Activated CD8-positive, alpha-beta memory T cell treated with anti-CD3 and anti-CD28 coated beads for 36 hours (primary cell): Measurements from ENCODE around the gene IZUMO1. TPM values are rescaled to one million over a fixed set of nuclear protein-coding genes. Genes with fewer than 3 reads are reported as not detected.
"Not testable (repeated sequence)": the region's sequence is repeated elsewhere in the genome, so short reads cannot be mapped to it uniquely, and the experiment has no call there.

Source experiments
- CTCF ChIA-PET: fragments of 350-600 bp; sonication (Branson Sonifier 250); formaldehyde crosslinking; loops from one replicate; lab custom pipeline; 2021; ENCODE audit warnings: antibody characterized with exemption; lab: Charles Lee
- POLR2A ChIA-PET: fragments of 350-600 bp; sonication (Branson Sonifier 250); formaldehyde crosslinking; loops from one replicate; lab custom pipeline; 2021; ENCODE audit warnings: antibody characterized with exemption; lab: Charles Lee
- total RNA-seq, 2 experiments: library from RNA; stranded (reverse); gene quantifications; one replicate each; pipeline ENCODE4 v1.2.3, GENCODE V29; 2021

IZUMO1 gene
- total RNA-seq, 2 experiments from 2014 or later, result not detected

GRCh38 chr19:48696353-48697010, 50.2 kb downstream of the IZUMO1 start:
- CTCF ChIA-PET, result interaction anchor here (0.7 to 1.3 kb wide), 4 partner anchors 16 to 38 kb away, joined by 3 to 5 read pairs (median 4); no protein-coding TSS in a partner anchor
- POLR2A ChIA-PET, result interaction anchor here (0.5 to 0.6 kb wide), 2 partner anchors 10 to 99 kb away, joined by 4 read pairs; no protein-coding TSS in a partner anchor

GRCh38 chr19:48695743-48696352, 50.9 kb downstream of the IZUMO1 start, which contains the start of gene FUT2:
Gene FUT2, plus strand, starts transcription at chr19:48695971. Its CDS starts 6,986 bp downstream, at chr19:48702957.
- ChIA-PET POLR2A (interaction anchor here (0.5 to 0.6 kb wide), 2 partner anchors 10 to 100 kb away, joined by 4 read pairs; no protein-coding TSS in a partner anchor), CTCF (interaction anchor here (0.7 to 1.3 kb wide), 4 partner anchors 17 to 37 kb away, joined by 3 to 5 read pairs (median 4); no protein-coding TSS in a partner anchor)

- CTCF ChIA-PET, result interaction anchor here (0.7 kb wide), 1 partner anchor 27 kb away, joined by 3 read pairs; no protein-coding TSS in a partner anchor
- POLR2A ChIA-PET, result not testable (repeated sequence)
These were observed 53.1 kb downstream of the IZUMO1 start for GRCh38 chr19:48693629-48694028.

Other genes starting within 250 kb of the IZUMO1 start
- gene LMTK3, start 235.1 kb downstream of the IZUMO1 start, total RNA-seq, result 1 to 10 TPM; 3.0 to 3.8 TPM
- not detected for gene SULT2B1, start 194.7 kb downstream of the IZUMO1 start, total RNA-seq
- not detected for gene SPACA4, start 140.2 kb downstream of the IZUMO1 start, total RNA-seq
- gene FAM83E, start 131.8 kb downstream of the IZUMO1 start, total RNA-seq, result 1 to 10 TPM; 4.6 to 5.7 TPM
- 1,000 to 10,000 TPM; 1,763 to 1,800 TPM for gene RPL18, start 127.7 kb downstream of the IZUMO1 start, total RNA-seq
- 10 to 100 TPM; 35.4 to 35.7 TPM for gene SPHK2, start 127.4 kb downstream of the IZUMO1 start, total RNA-seq
- gene DBP, start 109.5 kb downstream of the IZUMO1 start, total RNA-seq, result 1 to 10 TPM; 9.0 to 9.9 TPM
- 10 to 100 TPM; 11.2 to 11.3 TPM for gene CA11, start 100.7 kb downstream of the IZUMO1 start, total RNA-seq
- under 1 TPM; 0.06 to 0.19 TPM for gene NTN5, start 73.9 kb downstream of the IZUMO1 start, total RNA-seq
- gene FUT2, start 50.9 kb downstream of the IZUMO1 start, total RNA-seq, result not detected
- 1 to 10 TPM in 1 of 2 experiments, under 1 TPM in 1; 0.91 to 1.0 TPM for gene MAMSTR, start 27.2 kb downstream of the IZUMO1 start, total RNA-seq
- under 1 TPM; 0.19 to 0.63 TPM for gene RASIP1, start 6.3 kb downstream of the IZUMO1 start, total RNA-seq
- under 1 TPM; 0.06 to 0.17 TPM for gene FUT1, start 5.7 kb upstream of the IZUMO1 start, total RNA-seq
- gene FGF21, start 8.6 kb upstream of the IZUMO1 start, total RNA-seq, result not detected
- gene BCAT2, start 64.1 kb upstream of the IZUMO1 start, total RNA-seq, result 10 to 100 TPM; 71.5 to 73.1 TPM
- under 1 TPM; 0.27 to 0.44 TPM for gene HSD17B14, start 89.6 kb upstream of the IZUMO1 start, total RNA-seq
- gene PLEKHA4, start 121.7 kb upstream of the IZUMO1 start, total RNA-seq, result 1 to 10 TPM; 4.8 to 5.5 TPM
- gene PPP1R15A, start 125.5 kb upstream of the IZUMO1 start, total RNA-seq, result 10 to 100 TPM; 31.4 to 31.9 TPM
- gene TULP2, start 151.8 kb upstream of the IZUMO1 start, total RNA-seq, result not detected
- 10 to 100 TPM; 89.2 to 89.5 TPM for gene NUCB1, start 153.4 kb upstream of the IZUMO1 start, total RNA-seq
- under 1 TPM; 0.32 to 0.67 TPM for gene DHDH, start 186.8 kb upstream of the IZUMO1 start, total RNA-seq
- gene BAX, start 208.0 kb upstream of the IZUMO1 start, total RNA-seq, result 100 to 1,000 TPM; 272 to 279 TPM
- 1,000 to 10,000 TPM; 1,469 to 1,496 TPM for gene FTL, start 218.4 kb upstream of the IZUMO1 start, total RNA-seq
- gene GYS1, start 246.4 kb upstream of the IZUMO1 start, total RNA-seq, result 10 to 100 TPM; 50.8 to 54.7 TPM
- gene RUVBL2, start 247.0 kb upstream of the IZUMO1 start, total RNA-seq, result 100 to 1,000 TPM; 173 to 175 TPM